ENCODE measurements around the gene COL4A2.

The COL4A2 gene

DNA sequence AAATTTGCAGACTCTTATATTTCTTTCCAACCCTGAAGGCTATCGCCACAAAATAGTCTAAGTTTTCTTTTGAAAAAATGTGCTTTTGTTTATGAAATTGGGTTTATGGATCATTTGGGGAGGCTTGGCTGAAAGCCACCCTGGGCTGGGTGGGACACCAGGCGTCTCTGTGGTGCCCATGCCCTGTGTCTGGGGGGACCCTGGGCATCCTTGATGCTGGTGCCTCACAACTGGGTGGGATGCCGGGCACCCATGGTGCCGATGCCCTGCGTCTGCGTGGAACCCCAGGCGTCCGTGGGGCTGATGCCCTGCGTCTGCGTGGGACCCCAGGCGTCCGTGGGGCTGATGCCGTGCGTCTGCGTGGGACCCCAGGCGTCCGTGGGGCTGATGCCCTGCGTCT lies 149.5 kb downstream of the COL4A2 start:
- Histone ChIP-seq H3K27me3 (replicated peaks; ENCODE audit: control insufficient read depth, insufficient read depth, low read length, poor library complexity, severe bottlenecking) (no peaks in the 10 kb centered on the region), H3K4me3 (ENCODE audit: insufficient read depth, low read depth, low read length, poor library complexity, severe bottlenecking) (no peak overlapping the region), H3K36me3 (ENCODE audit: control insufficient read depth, insufficient read depth, low read length) (no peaks in the 10 kb centered on the region), H3K4me1 (ENCODE audit: control insufficient read depth, insufficient read depth, low read length, poor library complexity, severe bottlenecking) (no peaks in the 10 kb centered on the region), H3K9me3 (ENCODE audit: control insufficient read depth, low read length) (no peaks in the 10 kb centered on the region), H3K27ac (ENCODE audit: insufficient read depth, low read length, poor library complexity, severe bottlenecking) (no peak overlapping the region)
- no peak for DNase-seq

- H3K4me1 ChIP-seq (ENCODE audit: control insufficient read depth, insufficient read depth, low read length, poor library complexity, severe bottlenecking) = no peaks in the 10 kb centered on the region
- no peak overlapping the region for H3K4me3 ChIP-seq (ENCODE audit: insufficient read depth, low read depth, low read length, poor library complexity, severe bottlenecking)
- no peaks in the 10 kb centered on the region for H3K27me3 ChIP-seq (replicated peaks; ENCODE audit: control insufficient read depth, insufficient read depth, low read length, poor library complexity, severe bottlenecking)
- no peak overlapping the region for H3K27ac ChIP-seq (ENCODE audit: insufficient read depth, low read length, poor library complexity, severe bottlenecking)
- no peak for DNase-seq
- H3K36me3 ChIP-seq (ENCODE audit: control insufficient read depth, insufficient read depth, low read length) = no peaks in the 10 kb centered on the region
- no peaks in the 10 kb centered on the region for H3K9me3 ChIP-seq (ENCODE audit: control insufficient read depth, low read length)
Measured at GRCh38 chr13:110457361-110457760, 150.3 kb downstream of the COL4A2 start.

GRCh38 chr13:110458017-110458416 lies 150.9 kb downstream of the COL4A2 start:
- H3K9me3 ChIP-seq (ENCODE audit: control insufficient read depth, low read length) = no peaks in the 10 kb centered on the region
- no peaks in the 10 kb centered on the region for H3K4me1 ChIP-seq (ENCODE audit: control insufficient read depth, insufficient read depth, low read length, poor library complexity, severe bottlenecking)
- no peaks in the 10 kb centered on the region for H3K27me3 ChIP-seq (replicated peaks; ENCODE audit: control insufficient read depth, insufficient read depth, low read length, poor library complexity, severe bottlenecking)
- H3K4me3 ChIP-seq (ENCODE audit: insufficient read depth, low read depth, low read length, poor library complexity, severe bottlenecking) = no peak overlapping the region
- H3K36me3 ChIP-seq (ENCODE audit: control insufficient read depth, insufficient read depth, low read length) = no peaks in the 10 kb centered on the region
- DNase-seq = no peak
- H3K27ac ChIP-seq (ENCODE audit: insufficient read depth, low read length, poor library complexity, severe bottlenecking) = no peak overlapping the region

- no peaks in the 10 kb centered on the region for H3K9me3 ChIP-seq (ENCODE audit: control insufficient read depth, low read length)
- DNase-seq = no peak
- no peaks in the 10 kb centered on the region for H3K36me3 ChIP-seq (ENCODE audit: control insufficient read depth, insufficient read depth, low read length)
- no peak overlapping the region for H3K4me3 ChIP-seq (ENCODE audit: insufficient read depth, low read depth, low read length, poor library complexity, severe bottlenecking)
- H3K27me3 ChIP-seq (replicated peaks; ENCODE audit: control insufficient read depth, insufficient read depth, low read length, poor library complexity, severe bottlenecking) = no peaks in the 10 kb centered on the region
- no peak overlapping the region for H3K27ac ChIP-seq (ENCODE audit: insufficient read depth, low read length, poor library complexity, severe bottlenecking)
- no peaks in the 10 kb centered on the region for H3K4me1 ChIP-seq (ENCODE audit: control insufficient read depth, insufficient read depth, low read length, poor library complexity, severe bottlenecking)
Measured at GRCh38 chr13:110458594-110459365, 151.7 kb downstream of the COL4A2 start.

DNA sequence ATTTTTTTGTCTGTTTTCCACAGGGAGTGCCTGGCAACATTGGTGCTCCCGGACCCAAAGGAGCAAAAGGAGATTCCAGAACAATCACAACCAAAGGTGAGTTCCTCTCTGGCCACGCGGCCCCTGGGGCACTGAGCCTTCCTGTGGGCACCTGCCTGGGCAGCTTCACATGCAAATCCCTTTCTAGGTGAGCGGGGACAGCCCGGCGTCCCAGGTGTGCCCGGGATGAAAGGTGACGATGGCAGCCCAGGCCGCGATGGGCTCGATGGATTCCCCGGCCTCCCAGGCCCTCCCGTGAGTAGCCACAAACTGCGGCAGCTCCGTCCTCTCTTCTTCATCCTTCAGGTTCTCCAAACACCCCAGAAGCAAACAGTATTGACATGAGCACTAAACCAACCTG lies 155.0 kb downstream of the COL4A2 start:
- no peak overlapping the region for H3K27ac ChIP-seq (ENCODE audit: insufficient read depth, low read length, poor library complexity, severe bottlenecking)
- H3K36me3 ChIP-seq (ENCODE audit: control insufficient read depth, insufficient read depth, low read length) = no peaks in the 10 kb centered on the region
- DNase-seq = no peak

GRCh38 chr13:110463156-110463555 lies 156.1 kb downstream of the COL4A2 start:
- Histone ChIP-seq H3K4me1 (ENCODE audit: control insufficient read depth, insufficient read depth, low read length, poor library complexity, severe bottlenecking) (no peaks in the 10 kb centered on the region), H3K4me3 (ENCODE audit: insufficient read depth, low read depth, low read length, poor library complexity, severe bottlenecking) (no peak overlapping the region), H3K9me3 (ENCODE audit: control insufficient read depth, low read length) (no peaks in the 10 kb centered on the region), H3K27me3 (replicated peaks; ENCODE audit: control insufficient read depth, insufficient read depth, low read length, poor library complexity, severe bottlenecking) (no peaks in the 10 kb centered on the region), H3K36me3 (ENCODE audit: control insufficient read depth, insufficient read depth, low read length) (no peaks in the 10 kb centered on the region), H3K27ac (ENCODE audit: insufficient read depth, low read length, poor library complexity, severe bottlenecking) (no peak overlapping the region)
- DNase-seq = no peak

More for the DNA sequence above, 155.0 kb downstream of the COL4A2 start:
- Histone ChIP-seq H3K4me1 (ENCODE audit: control insufficient read depth, insufficient read depth, low read length, poor library complexity, severe bottlenecking) (no peaks in the 10 kb centered on the region), H3K4me3 (ENCODE audit: insufficient read depth, low read depth, low read length, poor library complexity, severe bottlenecking) (no peak overlapping the region), H3K27me3 (replicated peaks; ENCODE audit: control insufficient read depth, insufficient read depth, low read length, poor library complexity, severe bottlenecking) (no peaks in the 10 kb centered on the region), H3K9me3 (ENCODE audit: control insufficient read depth, low read length) (no peaks in the 10 kb centered on the region)

GRCh38 chr13:110463871-110464510 lies 156.9 kb downstream of the COL4A2 start:
- H3K9me3 ChIP-seq (ENCODE audit: control insufficient read depth, low read length) = no peaks in the 10 kb centered on the region
- DNase-seq = no peak
- no peaks in the 10 kb centered on the region for H3K36me3 ChIP-seq (ENCODE audit: control insufficient read depth, insufficient read depth, low read length)
- H3K27ac ChIP-seq (ENCODE audit: insufficient read depth, low read length, poor library complexity, severe bottlenecking) = no peak overlapping the region
- H3K27me3 ChIP-seq (replicated peaks; ENCODE audit: control insufficient read depth, insufficient read depth, low read length, poor library complexity, severe bottlenecking) = no peaks in the 10 kb centered on the region
- H3K4me1 ChIP-seq (ENCODE audit: control insufficient read depth, insufficient read depth, low read length, poor library complexity, severe bottlenecking) = no peaks in the 10 kb centered on the region
- H3K4me3 ChIP-seq (ENCODE audit: insufficient read depth, low read depth, low read length, poor library complexity, severe bottlenecking) = no peak overlapping the region

DNA sequence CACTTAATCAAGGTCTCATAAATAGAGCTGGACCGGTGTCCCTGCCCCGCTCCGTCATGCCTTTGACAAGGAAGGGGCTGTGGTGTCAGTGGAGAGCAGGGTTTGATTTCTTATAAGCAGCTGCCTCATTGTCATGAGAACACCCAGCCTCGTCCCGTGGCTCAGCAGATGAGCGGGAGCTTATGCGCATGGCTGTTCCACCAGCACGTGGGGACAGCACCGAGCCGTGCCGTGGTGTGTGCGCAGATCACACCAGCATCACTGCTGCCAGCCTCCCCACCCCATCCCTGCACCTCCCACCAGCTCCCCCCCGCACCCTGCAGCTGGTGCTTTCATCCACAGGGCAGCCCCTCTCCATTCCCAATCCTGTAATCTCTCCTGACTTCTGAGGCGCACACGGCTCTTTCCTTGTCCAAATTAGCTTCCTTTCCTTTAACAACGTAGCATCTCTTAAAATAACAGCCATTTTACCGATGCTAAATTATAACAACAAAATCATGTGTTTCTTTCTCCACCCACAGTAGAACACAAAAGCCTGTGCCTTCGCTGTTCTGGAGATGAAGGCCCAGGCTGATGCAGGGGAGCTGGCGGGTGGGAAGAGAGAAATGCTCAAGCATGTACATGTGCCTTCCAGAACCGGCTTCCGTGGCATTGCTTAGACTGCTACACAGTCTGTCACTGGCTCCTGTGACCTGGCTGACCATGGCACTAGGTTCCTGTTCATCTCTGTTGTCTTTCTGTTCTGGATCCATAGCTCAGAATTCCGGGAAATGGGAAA lies 157.7 kb downstream of the COL4A2 start:
- Histone ChIP-seq H3K9me3 (ENCODE audit: control insufficient read depth, low read length) (no peaks in the 10 kb centered on the region), H3K36me3 (ENCODE audit: control insufficient read depth, insufficient read depth, low read length) (no peaks in the 10 kb centered on the region), H3K27ac (ENCODE audit: insufficient read depth, low read length, poor library complexity, severe bottlenecking) (no peak overlapping the region), H3K27me3 (replicated peaks; ENCODE audit: control insufficient read depth, insufficient read depth, low read length, poor library complexity, severe bottlenecking) (no peaks in the 10 kb centered on the region), H3K4me1 (ENCODE audit: control insufficient read depth, insufficient read depth, low read length, poor library complexity, severe bottlenecking) (no peaks in the 10 kb centered on the region), H3K4me3 (ENCODE audit: insufficient read depth, low read depth, low read length, poor library complexity, severe bottlenecking) (no peak overlapping the region)
- no peak for DNase-seq

DNA sequence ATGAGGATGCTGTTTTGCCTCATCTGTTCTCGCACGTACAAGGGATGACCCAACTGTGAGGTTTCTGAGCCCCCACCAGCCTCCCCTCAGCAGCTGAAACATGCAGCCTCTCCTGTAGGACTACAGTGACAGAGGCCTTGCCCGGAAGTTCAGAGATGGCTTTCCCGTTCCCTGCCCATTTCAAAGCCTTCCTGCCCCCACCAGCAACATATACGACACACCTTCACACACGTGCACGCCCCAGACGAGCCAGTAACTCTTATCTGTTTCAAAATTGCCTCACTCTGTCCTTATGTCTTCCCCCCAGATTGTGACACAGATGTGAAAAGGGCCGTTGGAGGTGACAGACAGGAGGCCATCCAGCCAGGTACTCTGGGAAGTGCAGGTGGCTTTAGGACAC lies 158.6 kb downstream of the COL4A2 start:
- H3K27me3 ChIP-seq (replicated peaks; ENCODE audit: control insufficient read depth, insufficient read depth, low read length, poor library complexity, severe bottlenecking) = no peaks in the 10 kb centered on the region

More for the DNA sequence above, 158.6 kb downstream of the COL4A2 start:
- Histone ChIP-seq H3K36me3 (ENCODE audit: control insufficient read depth, insufficient read depth, low read length) (no peaks in the 10 kb centered on the region), H3K4me3 (ENCODE audit: insufficient read depth, low read depth, low read length, poor library complexity, severe bottlenecking) (no peak overlapping the region), H3K4me1 (ENCODE audit: control insufficient read depth, insufficient read depth, low read length, poor library complexity, severe bottlenecking) (no peaks in the 10 kb centered on the region), H3K27ac (ENCODE audit: insufficient read depth, low read length, poor library complexity, severe bottlenecking) (no peak overlapping the region), H3K9me3 (ENCODE audit: control insufficient read depth, low read length) (no peaks in the 10 kb centered on the region)
- no peak for DNase-seq

Data from effector memory CD4-positive, alpha-beta T cell (primary cell).